Activated naive CD4-positive, alpha-beta T cell treated with anti-CD3 and anti-CD28 coated beads, Interleukin-2, amount 50 U/mL, for 72 hours (primary cell): ENCODE results near the gene THEMIS2. TPM values are rescaled to one million over a fixed set of nuclear protein-coding genes. Genes with fewer than 3 reads are reported as not detected.
"Not testable (repeated sequence)": the region's sequence is repeated elsewhere in the genome, so short reads cannot be mapped to it uniquely, and the experiment has no call there.

ENCODE experiments used
- ATAC-seq, 2 donors: fragments of 150-1000 bp; cut with Tn5 transposase; 2 replicates each; pipeline ENCODE4 v1.10.0; 2021; ENCODE audit warnings: mild to moderate bottlenecking in 2 of 2, moderate library complexity in 2 of 2
- DNase-seq, 2 donors: peaks; one replicate each; pipeline ENCODE4 v3.0.0; 2021 to 2022; ENCODE audit warnings: low spot score in 2 of 2
- H3K27ac Mint-ChIP-seq, 2 donors: one replicate each; pipeline ENCODE4 v1.8.0; 2022; ENCODE audit warnings: mild to moderate bottlenecking in 2 of 2, mixed read lengths in 2 of 2
- H3K36me3 Mint-ChIP-seq, 2 donors: one replicate each; pipeline ENCODE4 v1.8.0; 2022; ENCODE audit warnings: mixed read lengths in 2 of 2
- H3K9me3 Mint-ChIP-seq, 2 donors: one replicate each; pipeline ENCODE4 v1.8.0; 2022; ENCODE audit warnings: mixed read lengths in 2 of 2
- total RNA-seq, 2 donors: library from RNA; stranded (reverse); gene quantifications; one replicate each; pipeline ENCODE4 v1.2.3, GENCODE V29; 2022

The THEMIS2 gene
- 10 to 100 TPM; 27.3 to 34.6 TPM for total RNA-seq

GRCh38 chr1:27872059-27872801 is at the start of gene THEMIS2:
TSS of gene THEMIS2 (plus strand) at chr1:27872544. CDS start at chr1:27872572, 28 bp downstream.
- Mint-ChIP-seq H3K27ac (peak within 1 kb of the TSS; percentile 83 to 93), H3K9me3 (no peaks in the 10 kb centered on the region), H3K36me3 (peaks cover 8 to 9% of the 10 kb centered on the region in 2 donors)
- ATAC-seq, result peak; percentile 65 to 90
- peak; percentile 76 to 78 for DNase-seq

GRCh38 chr1:27823784-27824183 is 48.6 kb upstream of the THEMIS2 start:
- H3K36me3 Mint-ChIP-seq, result peaks cover 4 to 18% of the 10 kb centered on the region in 2 donors
- DNase-seq, result no peak
- H3K9me3 Mint-ChIP-seq, result no peaks in the 10 kb centered on the region
- H3K27ac Mint-ChIP-seq, result no peak overlapping the region
- no peak for ATAC-seq

GRCh38 chr1:27824411-27824810 is 47.9 kb upstream of the THEMIS2 start:
- ATAC-seq, result no peak
- Mint-ChIP-seq H3K36me3 (peaks cover 2 to 14% of the 10 kb centered on the region in 2 donors), H3K27ac (peak overlapping the region in 1 of 2 donors; percentile 6), H3K9me3 (no peaks in the 10 kb centered on the region)
- DNase-seq, result no peak

GRCh38 chr1:27829339-27829960 is 42.9 kb upstream of the THEMIS2 start:
- ATAC-seq, DNase-seq, H3K9me3 Mint-ChIP-seq: not testable (repeated sequence)
- Mint-ChIP-seq H3K36me3 (peaks cover 11 to 19% of the 10 kb centered on the region in 2 donors), H3K27ac (peak overlapping the region in 1 of 2 donors; percentile 95)

GRCh38 chr1:27830621-27831440 is 41.5 kb upstream of the THEMIS2 start, which contains the start of gene PPP1R8:
TSS of gene PPP1R8 (plus strand) at chr1:27830782. CDS start at chr1:27830836, 54 bp downstream.
- DNase-seq, result peak; percentile 88
- ATAC-seq, result peak; percentile 97 to 99
- Mint-ChIP-seq H3K36me3 (peaks cover 11 to 19% of the 10 kb centered on the region in 2 donors), H3K27ac (peak within 1 kb of the TSS; percentile 95), H3K9me3 (no peaks in the 10 kb centered on the region)

GRCh38 chr1:27831568-27832410 is 40.6 kb upstream of the THEMIS2 start:
- Mint-ChIP-seq H3K27ac (peak overlapping the region; percentile 95), H3K36me3 (peaks cover 11 to 19% of the 10 kb centered on the region in 2 donors), H3K9me3 (no peaks in the 10 kb centered on the region)
- DNase-seq (no peak), ATAC-seq (no peak)

GRCh38 chr1:27832762-27833161 is 39.6 kb upstream of the THEMIS2 start:
- ATAC-seq, result no peak
- no peaks in the 10 kb centered on the region for H3K9me3 Mint-ChIP-seq

GRCh38 chr1:27833470-27833869 is 38.9 kb upstream of the THEMIS2 start:
- no peaks in the 10 kb centered on the region for H3K9me3 Mint-ChIP-seq
- ATAC-seq, result no peak
- no peak for DNase-seq
- H3K27ac Mint-ChIP-seq, result no peak overlapping the region
- peaks cover 11 to 19% of the 10 kb centered on the region in 2 donors for H3K36me3 Mint-ChIP-seq

More at GRCh38 chr1:27832762-27833161, 39.6 kb upstream of the THEMIS2 start:
- Mint-ChIP-seq H3K27ac (peak overlapping the region in 1 of 2 donors; percentile 37), H3K36me3 (peaks cover 11 to 19% of the 10 kb centered on the region in 2 donors)
- no peak for DNase-seq

GRCh38 chr1:27835046-27835445 is 37.3 kb upstream of the THEMIS2 start:
- H3K9me3 Mint-ChIP-seq, result no peaks in the 10 kb centered on the region
- H3K27ac Mint-ChIP-seq, result peak overlapping the region in 1 of 2 donors; percentile 23
- ATAC-seq, result no peak
- DNase-seq, result no peak
- H3K36me3 Mint-ChIP-seq, result peaks cover 11 to 25% of the 10 kb centered on the region in 2 donors

GRCh38 chr1:27835501-27835900 is 36.8 kb upstream of the THEMIS2 start:
- ATAC-seq, result no peak
- H3K9me3 Mint-ChIP-seq, result no peaks in the 10 kb centered on the region
- DNase-seq, result no peak
- H3K27ac Mint-ChIP-seq, result peak overlapping the region in 1 of 2 donors; percentile 23
- peaks cover 11 to 24% of the 10 kb centered on the region in 2 donors for H3K36me3 Mint-ChIP-seq

- peaks cover 5 to 17% of the 10 kb centered on the region in 2 donors for H3K36me3 Mint-ChIP-seq
- peak overlapping the region; percentile 24 to 91 for H3K27ac Mint-ChIP-seq
- DNase-seq (no peak), ATAC-seq (no peak)
- no peaks in the 10 kb centered on the region for H3K9me3 Mint-ChIP-seq
Measured at GRCh38 chr1:27849951-27850350, 22.4 kb upstream of the THEMIS2 start.

GRCh38 chr1:27855085-27855484 is 17.3 kb upstream of the THEMIS2 start:
- ATAC-seq (no peak), DNase-seq (no peak)
- Mint-ChIP-seq H3K27ac (no peak overlapping the region), H3K9me3 (no peaks in the 10 kb centered on the region), H3K36me3 (no peaks in the 10 kb centered on the region)

- ATAC-seq, result no peak
- DNase-seq, result no peak
- H3K27ac Mint-ChIP-seq, result no peak overlapping the region
- H3K36me3 Mint-ChIP-seq, result no peaks in the 10 kb centered on the region
- H3K9me3 Mint-ChIP-seq, result no peaks in the 10 kb centered on the region
Measured at GRCh38 chr1:27856561-27857343, 15.6 kb upstream of the THEMIS2 start.

GRCh38 chr1:27857552-27857951 is 14.8 kb upstream of the THEMIS2 start:
- not testable (repeated sequence) for DNase-seq, H3K27ac Mint-ChIP-seq, H3K36me3 Mint-ChIP-seq, H3K9me3 Mint-ChIP-seq, ATAC-seq
